Measurements from ENCODE around the gene DPH5. TPM values are rescaled to one million over a fixed set of nuclear protein-coding genes. Genes with fewer than 3 reads are reported as not detected.

The DPH5 gene
- total RNA-seq, 1 experiment from 2014 or later: 25.8 TPM

- H3K36me3 Mint-ChIP-seq (ENCODE audit: insufficient read depth, unreplicated experiment): peaks cover 19% of the 10 kb centered on the region
- intact Hi-C loops (cut with micrococcal nuclease; ENCODE audit: unreplicated experiment): loop anchor here (10.0 kb wide), 2 partner anchors 100 to 260 kb away; no protein-coding TSS in a partner anchor
- TSS peak; percentile 76 for BruUV-seq (replicated peaks)
- no peaks in the 10 kb centered on the region for H3K9me3 Mint-ChIP-seq (ENCODE audit: low read depth, unreplicated experiment)
- H3K4me1 Mint-ChIP-seq (ENCODE audit: low read depth, unreplicated experiment): peaks cover 17% of the 10 kb centered on the region
- peak overlapping the region; percentile 93 for H3K27ac Mint-ChIP-seq (ENCODE audit: unreplicated experiment)
- no peak for TF ChIP-seq CTCF (IDR thresholded peaks at IDR 0.05; ENCODE audit: unreplicated experiment)
- CTCF ChIA-PET: no interaction called here
- H3K27me3 Mint-ChIP-seq (ENCODE audit: unreplicated experiment): no peaks in the 10 kb centered on the region
- DNase-seq: peak; percentile 2
- peak overlapping the region; percentile 93 for H3K4me3 Mint-ChIP-seq (ENCODE audit: low read depth, unreplicated experiment)
Measured at GRCh38 chr1:101025283-101025656, 314 bp downstream of the DPH5 start.

GRCh38 chr1:101022294-101022693 lies 3.3 kb downstream of the DPH5 start:
- H3K4me1 Mint-ChIP-seq (ENCODE audit: low read depth, unreplicated experiment): peaks cover 9% of the 10 kb centered on the region
- intact Hi-C loops (cut with micrococcal nuclease; ENCODE audit: unreplicated experiment): loop anchor here (10.0 kb wide), 2 partner anchors 97 to 263 kb away; no protein-coding TSS in a partner anchor
- no peak for DNase-seq
- no peak overlapping the region for H3K4me3 Mint-ChIP-seq (ENCODE audit: low read depth, unreplicated experiment)
- peaks cover 24% of the 10 kb centered on the region for H3K36me3 Mint-ChIP-seq (ENCODE audit: insufficient read depth, unreplicated experiment)
- no peaks in the 10 kb centered on the region for H3K27me3 Mint-ChIP-seq (ENCODE audit: unreplicated experiment)
- no peak for TF ChIP-seq CTCF (IDR thresholded peaks at IDR 0.05; ENCODE audit: unreplicated experiment)
- H3K27ac Mint-ChIP-seq (ENCODE audit: unreplicated experiment): no peak overlapping the region
- CTCF ChIA-PET: interaction anchor here (0.5 kb wide), 1 partner anchor 1521 kb away, joined by 3 read pairs; no protein-coding TSS in a partner anchor
- no peaks in the 10 kb centered on the region for H3K9me3 Mint-ChIP-seq (ENCODE audit: low read depth, unreplicated experiment)
- no TSS peak for BruUV-seq (replicated peaks)

DNA sequence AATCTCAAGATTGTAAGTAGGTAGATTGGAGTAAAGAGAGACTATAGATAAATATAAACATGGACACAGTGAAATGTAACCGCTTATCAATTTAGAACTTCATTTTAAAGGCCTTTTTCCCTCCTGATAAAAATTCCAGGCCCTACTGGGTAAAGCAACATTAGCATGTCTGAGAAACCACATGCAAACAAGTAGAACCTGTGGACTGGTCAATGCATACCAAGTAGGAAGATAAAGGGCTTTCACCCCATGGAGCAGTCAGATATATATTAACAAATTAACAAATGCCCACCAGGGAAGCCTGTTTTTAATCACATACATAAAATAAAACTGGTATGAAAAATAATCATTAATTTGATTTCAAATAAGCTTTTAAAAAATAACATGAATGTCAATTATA lies 8.1 kb downstream of the DPH5 start:
- BruUV-seq (replicated peaks): no TSS peak
- no peak overlapping the region for H3K27ac Mint-ChIP-seq (ENCODE audit: unreplicated experiment)
- CTCF ChIA-PET: no interaction called here

DNA sequence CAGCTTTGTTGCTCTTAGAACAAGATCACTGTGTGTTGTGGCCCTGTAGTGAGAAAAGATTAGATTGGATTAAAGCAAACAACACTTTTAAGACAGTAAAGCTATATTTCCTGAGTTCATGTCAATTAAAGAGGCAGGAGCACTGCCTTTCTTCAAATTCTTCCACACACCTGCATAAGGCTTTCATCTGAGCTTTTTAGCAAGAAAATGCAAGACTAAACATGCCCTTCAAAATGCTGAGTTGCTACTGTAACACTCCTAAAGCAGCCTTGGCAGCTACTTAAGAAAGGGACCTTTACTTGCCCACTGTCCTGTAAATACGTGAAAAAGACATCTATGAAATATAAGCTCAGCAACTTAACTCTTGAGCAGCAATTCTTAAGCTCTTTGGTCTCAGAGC lies 11.8 kb downstream of the DPH5 start:
- Mint-ChIP-seq H3K36me3 (ENCODE audit: insufficient read depth, unreplicated experiment) (peaks cover 5% of the 10 kb centered on the region), H3K27ac (ENCODE audit: unreplicated experiment) (no peak overlapping the region), H3K9me3 (ENCODE audit: low read depth, unreplicated experiment) (no peaks in the 10 kb centered on the region), H3K27me3 (ENCODE audit: unreplicated experiment) (no peaks in the 10 kb centered on the region), H3K4me3 (ENCODE audit: low read depth, unreplicated experiment) (no peak overlapping the region), H3K4me1 (ENCODE audit: low read depth, unreplicated experiment) (no peaks in the 10 kb centered on the region)
- BruUV-seq (replicated peaks): no TSS peak
- no peak for TF ChIP-seq CTCF (IDR thresholded peaks at IDR 0.05; ENCODE audit: unreplicated experiment)
- DNase-seq: no peak
- CTCF ChIA-PET: no interaction called here
- intact Hi-C loops (cut with micrococcal nuclease; ENCODE audit: unreplicated experiment): no loop called here

More for the DNA sequence above, 8.1 kb downstream of the DPH5 start:
- TF ChIP-seq CTCF (IDR thresholded peaks at IDR 0.05; ENCODE audit: unreplicated experiment): no peak
- H3K4me3 Mint-ChIP-seq (ENCODE audit: low read depth, unreplicated experiment): no peak overlapping the region
- intact Hi-C loops (cut with micrococcal nuclease; ENCODE audit: unreplicated experiment): no loop called here
- no peaks in the 10 kb centered on the region for H3K9me3 Mint-ChIP-seq (ENCODE audit: low read depth, unreplicated experiment)
- no peaks in the 10 kb centered on the region for H3K4me1 Mint-ChIP-seq (ENCODE audit: low read depth, unreplicated experiment)
- peaks cover 5% of the 10 kb centered on the region for H3K36me3 Mint-ChIP-seq (ENCODE audit: insufficient read depth, unreplicated experiment)
- H3K27me3 Mint-ChIP-seq (ENCODE audit: unreplicated experiment): no peaks in the 10 kb centered on the region
- no peak for DNase-seq
